Stimulated activated CD4-positive, alpha-beta T cell treated with anti-CD3 and anti-CD28 coated beads, Interleukin-15, amount 100 ng/mL, for 1 hour (primary cell): ENCODE measurements around the gene ATAD1.

Experiments used
- DNase-seq, 2 donors: peaks; one replicate each; pipeline ENCODE4 v3.0.0-alpha.2; 2020; ENCODE audit warnings: low read depth in 1 of 2, low spot score in 1 of 2

Gene ATAD1

DNA sequence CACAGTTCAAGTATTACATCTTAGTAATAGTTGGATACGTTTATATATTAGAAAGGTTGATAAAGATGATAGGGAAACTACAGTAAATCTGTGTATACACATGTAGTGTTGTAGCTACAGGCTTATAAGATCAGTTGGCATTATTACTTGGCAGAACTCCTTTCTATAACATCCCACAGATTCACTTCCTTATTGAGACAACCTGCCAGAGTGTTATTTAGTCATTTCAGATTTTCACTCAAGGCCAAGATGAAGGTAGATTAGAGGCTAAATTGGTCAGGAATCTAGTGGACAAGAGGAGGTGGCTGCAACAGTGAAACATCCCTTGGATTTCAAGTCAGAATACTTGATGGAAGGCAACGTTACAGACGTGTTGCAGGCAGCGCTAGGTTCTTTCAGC is 95.3 kb downstream of the ATAD1 start:
- no peak for DNase-seq

DNA sequence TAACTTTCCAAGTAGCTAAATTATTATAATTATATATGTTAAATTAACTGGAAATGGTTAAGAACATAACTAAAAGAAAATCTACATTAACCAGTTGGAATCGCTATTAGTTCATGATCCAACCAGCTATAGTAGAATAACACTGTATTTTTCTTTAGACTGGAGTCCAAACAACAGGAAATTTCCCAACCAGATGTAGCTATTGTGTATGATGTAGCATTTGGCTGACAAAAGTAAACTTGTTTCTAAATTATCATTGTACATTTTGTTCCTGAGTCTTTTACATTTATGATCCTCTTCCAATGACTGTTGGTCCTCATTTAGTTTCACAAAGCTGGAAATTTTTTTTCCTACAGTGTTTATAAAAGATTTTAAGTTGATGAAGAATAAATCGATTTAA is 96.2 kb downstream of the ATAD1 start:
- no peak for DNase-seq

DNA sequence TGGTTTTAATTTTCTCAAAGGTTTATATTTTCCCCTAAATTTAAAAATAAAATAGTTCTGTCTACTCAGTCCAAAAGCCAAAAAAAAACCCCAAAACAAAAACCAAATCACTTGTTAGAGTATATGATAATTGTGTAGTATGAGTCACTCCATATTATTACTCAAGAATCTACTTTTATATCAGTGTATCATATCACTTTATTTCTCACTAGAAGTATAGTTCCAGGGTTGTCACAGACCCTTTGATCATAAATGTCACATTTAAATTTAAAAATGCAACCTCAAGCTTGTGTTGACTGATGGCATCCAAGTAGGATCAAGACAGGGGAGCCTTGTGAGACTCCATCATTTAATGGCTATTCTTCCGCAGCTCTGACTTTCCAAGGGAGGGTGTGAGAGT is 97.4 kb downstream of the ATAD1 start:
- no peak for DNase-seq

DNA sequence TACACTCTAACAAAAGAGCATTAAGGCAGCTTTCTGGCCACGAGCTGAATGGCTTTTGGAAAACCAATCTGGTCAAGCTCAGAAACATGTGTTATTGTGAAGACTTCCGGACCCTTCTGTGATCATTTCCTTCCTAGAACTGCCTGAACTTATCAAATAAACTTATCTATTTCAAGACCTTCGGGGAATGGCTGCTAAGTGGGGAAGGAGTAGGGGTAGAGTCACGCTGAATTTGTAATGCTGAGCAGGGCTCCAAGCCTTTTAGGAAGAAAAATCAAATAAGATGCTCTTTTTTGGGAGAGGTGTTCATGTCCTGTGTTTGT is 101.7 kb downstream of the ATAD1 start:
- DNase-seq: no peak

DNA sequence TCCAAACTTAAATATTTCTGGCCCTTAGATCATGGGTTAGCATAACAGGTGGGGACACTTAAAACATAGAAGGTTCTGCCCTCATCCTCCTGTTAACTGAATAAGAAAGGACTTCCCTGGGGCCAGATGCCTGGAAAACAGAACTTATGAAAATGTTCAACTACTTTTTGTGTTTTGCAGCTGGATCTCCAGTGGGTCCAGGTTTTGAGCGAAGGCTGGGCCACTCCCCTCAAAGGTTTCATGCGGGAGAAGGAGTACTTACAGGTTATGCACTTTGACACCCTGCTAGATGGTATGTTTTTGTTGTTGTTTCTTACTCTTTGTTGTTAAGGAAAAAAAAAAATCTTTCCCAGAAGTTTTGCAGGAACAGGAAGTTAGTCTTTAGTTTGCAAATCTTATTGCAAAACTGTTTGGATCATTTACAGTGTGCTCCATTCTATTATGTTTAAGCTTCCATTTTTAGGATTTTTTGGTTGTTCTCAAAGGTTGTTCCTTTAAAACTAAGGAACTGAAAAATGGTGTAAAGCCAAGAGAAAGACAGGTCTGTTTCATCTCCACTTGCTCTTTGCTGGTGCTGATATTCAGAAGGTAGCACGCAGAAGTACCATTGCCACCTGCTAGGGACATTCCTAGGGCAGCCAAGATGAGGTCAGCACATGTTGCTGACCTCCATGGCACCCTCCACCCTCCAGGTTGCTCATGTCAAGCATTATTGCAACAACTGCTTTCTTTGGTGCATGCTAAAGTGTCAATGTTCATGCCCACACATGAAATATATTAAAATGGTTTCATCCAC is 102.3 kb downstream of the ATAD1 start:
- DNase-seq: no peak

DNA sequence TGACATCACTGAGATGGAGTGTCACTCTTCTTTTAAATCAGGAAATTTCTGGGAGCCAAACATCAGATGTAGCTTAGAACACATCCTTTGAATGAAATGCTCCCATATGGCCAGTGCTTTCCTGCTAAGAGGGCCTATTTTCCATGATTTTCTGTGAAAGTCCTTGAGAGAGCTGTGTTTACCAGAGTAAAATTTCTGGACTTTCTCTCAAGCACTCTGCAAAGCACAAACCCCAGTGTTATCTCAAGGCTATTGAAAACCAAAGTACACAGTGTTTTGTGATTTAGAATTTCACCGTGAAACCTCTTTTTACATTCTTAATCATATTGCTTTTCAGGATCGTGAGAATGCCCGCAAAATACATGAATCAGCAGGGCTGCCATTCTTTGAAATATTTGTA is 104.3 kb downstream of the ATAD1 start:
- no peak for DNase-seq

DNA sequence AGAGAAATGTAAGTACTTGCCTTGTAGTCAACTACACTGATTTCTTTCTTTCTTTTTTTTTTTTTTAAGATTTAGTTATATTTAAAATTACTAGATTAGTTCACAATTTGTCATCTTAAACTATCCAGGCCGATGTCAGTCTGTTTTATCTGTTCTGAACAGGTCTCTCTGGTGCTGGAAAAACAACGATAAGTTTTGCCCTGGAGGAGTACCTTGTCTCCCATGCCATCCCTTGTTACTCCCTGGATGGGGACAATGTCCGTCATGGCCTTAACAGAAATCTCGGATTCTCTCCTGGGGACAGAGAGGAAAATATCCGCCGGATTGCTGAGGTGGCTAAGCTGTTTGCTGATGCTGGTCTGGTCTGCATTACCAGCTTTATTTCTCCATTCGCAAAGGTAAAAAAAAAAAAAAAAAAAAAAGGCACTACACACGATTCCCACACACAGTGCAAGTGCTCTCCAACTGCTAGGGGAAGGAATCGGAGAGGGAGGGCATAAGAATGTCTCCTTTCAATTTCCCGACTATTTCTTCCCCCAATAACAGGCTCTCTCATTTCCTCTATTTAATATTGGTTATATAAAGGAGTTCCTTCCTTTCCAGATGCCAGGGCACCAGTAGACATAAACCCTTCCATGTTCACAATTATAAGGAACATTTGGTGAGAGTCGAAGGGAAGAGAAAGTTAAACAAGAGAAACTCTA is 105.0 kb downstream of the ATAD1 start:
- no peak for DNase-seq

DNA sequence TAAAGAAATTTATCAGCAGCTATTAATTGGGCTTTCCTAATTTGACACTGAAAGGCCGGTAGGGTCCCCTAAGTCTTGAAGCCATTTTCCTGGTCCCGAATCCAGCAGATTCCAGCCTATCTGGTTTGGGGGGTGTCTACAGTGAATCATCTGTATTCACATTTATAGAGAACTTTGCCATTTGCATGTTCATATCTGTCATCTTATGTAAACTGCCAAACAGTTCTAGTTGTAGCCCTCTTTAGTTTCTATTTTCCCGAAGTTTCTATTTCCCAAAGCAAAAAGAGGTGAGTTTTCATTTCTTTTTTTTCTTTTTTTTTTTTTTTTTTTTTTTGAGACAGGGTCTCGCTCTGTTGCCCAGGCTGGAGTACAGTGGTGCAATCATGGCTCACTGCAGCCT is 110.8 kb downstream of the ATAD1 start:
- no peak for DNase-seq

DNA sequence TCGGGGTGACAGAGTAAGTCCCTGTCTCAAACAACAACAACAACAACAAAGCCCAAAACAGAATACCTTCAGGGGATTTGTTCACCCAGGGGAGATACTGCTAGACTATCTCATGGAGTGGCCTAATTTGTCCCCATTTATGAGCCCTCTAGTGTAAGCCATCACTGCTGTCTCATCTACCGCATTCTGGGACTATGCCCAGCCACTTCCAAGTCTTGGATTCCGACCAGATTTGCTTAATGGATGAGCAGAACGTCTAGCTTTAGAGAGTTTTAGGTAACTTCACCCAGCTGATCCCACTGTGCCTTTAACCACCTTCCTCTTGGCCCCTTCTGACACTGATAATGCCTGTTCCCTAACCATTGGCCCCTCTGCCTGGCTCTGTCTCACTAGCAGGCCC is 111.3 kb downstream of the ATAD1 start:
- no peak for DNase-seq

DNA sequence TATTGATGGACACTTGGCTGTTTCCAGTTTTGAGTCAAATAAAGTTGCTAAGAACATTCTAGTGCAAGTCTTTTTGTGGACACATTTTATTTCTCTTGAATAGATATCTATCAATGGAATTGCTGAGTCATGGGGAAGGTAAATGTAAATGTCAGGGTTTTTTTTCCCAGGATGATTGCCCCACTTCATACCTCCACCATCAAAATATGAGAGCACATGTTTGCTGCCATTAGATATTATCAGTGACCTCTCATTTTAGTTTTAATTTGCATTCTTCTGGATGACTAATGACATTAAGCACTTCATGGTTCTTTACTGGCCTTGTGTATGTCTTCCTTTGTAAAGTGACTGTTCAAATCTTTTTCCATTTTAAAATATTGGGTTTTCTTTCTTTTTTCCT is 112.7 kb downstream of the ATAD1 start:
- DNase-seq: no peak

DNA sequence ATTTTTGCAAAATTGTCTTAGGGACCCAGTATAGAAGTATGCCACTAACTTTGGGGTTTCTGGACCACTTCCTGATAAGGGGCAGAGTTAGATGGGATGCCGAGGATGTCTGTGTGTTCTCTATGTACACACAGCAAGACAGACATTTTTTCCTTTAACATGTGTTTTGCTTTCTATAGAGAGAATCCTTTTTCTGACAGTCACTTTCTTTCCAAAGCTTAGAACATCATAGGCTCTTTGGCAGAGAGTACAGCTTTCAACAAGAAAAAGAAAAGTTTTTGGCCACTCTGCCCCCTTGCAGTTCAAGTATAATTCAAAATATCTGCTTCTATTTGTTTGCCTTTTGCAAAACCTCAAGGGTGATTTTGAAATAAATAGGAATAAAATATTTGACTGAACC is 114.3 kb downstream of the ATAD1 start:
- no peak for DNase-seq

DNA sequence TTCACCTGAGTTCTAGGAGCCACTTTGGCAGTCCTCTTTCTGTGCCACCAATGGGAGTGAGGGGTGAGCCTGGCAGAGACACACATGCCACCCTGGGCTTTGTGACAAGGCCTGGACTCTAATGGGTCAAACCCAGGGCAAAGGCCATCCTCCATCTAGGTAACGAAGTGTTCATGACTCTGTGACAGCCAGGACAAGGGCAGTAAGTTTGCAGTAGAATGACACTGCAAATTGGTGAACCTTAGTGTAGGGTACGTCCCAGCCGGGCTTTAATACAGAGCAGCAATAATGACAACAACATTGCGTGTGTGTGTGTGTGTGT is 115.1 kb downstream of the ATAD1 start:
- DNase-seq: no peak

DNA sequence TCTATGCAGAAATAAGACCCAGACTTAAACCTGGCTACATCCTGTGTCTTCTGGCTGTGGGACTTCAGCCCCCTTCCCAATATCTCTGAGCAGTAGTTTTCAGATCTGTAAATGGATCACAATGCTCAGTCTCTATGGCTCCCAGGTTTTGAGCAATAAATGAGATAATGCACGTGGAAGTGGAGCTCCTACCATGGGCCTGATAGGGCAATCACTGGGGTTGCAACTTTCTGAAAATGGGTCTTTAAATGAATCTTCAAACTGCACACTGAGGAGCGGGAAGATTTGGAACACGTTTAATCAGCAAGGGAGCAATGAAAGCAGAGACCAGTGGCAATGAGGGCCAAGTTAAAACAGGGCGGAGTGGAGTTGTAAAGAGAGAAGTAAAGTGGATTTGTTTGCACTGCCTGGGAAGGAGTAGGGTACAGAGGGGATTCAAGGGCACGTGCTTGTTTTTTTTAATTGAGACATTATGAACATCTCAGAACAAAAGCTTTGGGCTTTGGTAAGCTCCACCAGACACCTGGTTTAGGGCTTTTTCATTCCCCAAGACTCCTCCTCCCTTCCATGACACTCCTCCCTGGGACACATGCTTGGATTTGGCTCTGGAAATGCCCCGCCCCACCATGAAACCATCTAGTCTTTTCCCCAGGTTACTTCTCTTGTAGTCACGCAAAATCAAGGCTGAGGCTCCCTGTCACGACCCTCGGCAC is 115.6 kb downstream of the ATAD1 start:
- no peak for DNase-seq
